HL-60 (cell line): ENCODE data around the gene SRGAP3.

Experiments
- DNase-seq, 2 experiments: peaks; one replicate each; pipeline ENCODE4 v3.0.0-alpha.2; 2010 to 2020; ENCODE audit warnings: low read depth in 1 of 2, low spot score in 1 of 2
- H3K27ac ChIP-seq: fragments of 250-450 bp; sonication (Bioruptor Pico); replicated peaks from 2 replicates; pipeline ENCODE4 v1.5.1; 2020; ENCODE audit warnings: mild to moderate bottlenecking, moderate library complexity
- H3K27me3 ChIP-seq: fragments of 250-450 bp; sonication (Bioruptor Pico); 2 replicates; pipeline ENCODE4 v1.5.1; 2021; ENCODE audit warnings: mild to moderate bottlenecking, moderate library complexity; ENCODE audit not compliant: insufficient read depth, poor library complexity, severe bottlenecking
- H3K4me3 ChIP-seq: replicated peaks from 2 replicates; pipeline ENCODE4 v1.5.1; 2011; ENCODE audit warnings: mild to moderate bottlenecking, control low read depth, low read length; ENCODE audit not compliant: insufficient read depth
- CTCF ChIP-seq: IDR thresholded peaks from one replicate; pipeline ENCODE4 v1.5.1; 2011; ENCODE audit warnings: low read length, control low read depth, inconsistent platforms; ENCODE audit not compliant: insufficient read depth
- GABPA ChIP-seq: IDR thresholded peaks from 2 replicates; pipeline ENCODE4 v1.6.1; 2012; ENCODE audit warnings: low read depth
- POLR2AphosphoS5 ChIP-seq: IDR thresholded peaks from 2 replicates; pipeline ENCODE4 v1.6.1; 2012; ENCODE audit warnings: low read depth
- REST ChIP-seq: IDR thresholded peaks from 2 replicates; pipeline ENCODE4 v1.6.1; 2012; ENCODE audit warnings: low read depth; ENCODE audit not compliant: insufficient replicate concordance
- SPI1 ChIP-seq: IDR thresholded peaks from 2 replicates; pipeline ENCODE4 v1.6.1; 2012; ENCODE audit warnings: low read depth, mild to moderate bottlenecking, borderline replicate concordance

The SRGAP3 gene

GRCh38 chr3:8984081-8984480 lies 265.4 kb downstream of the SRGAP3 start:
- Histone ChIP-seq H3K27ac (no peak overlapping the region), H3K4me3 (no peak overlapping the region), H3K27me3 (no peaks in the 10 kb centered on the region)
- no peak for DNase-seq
- TF ChIP-seq GABPA = no peak
- no peak for TF ChIP-seq POLR2AphosphoS5
- TF ChIP-seq CTCF = no peak
- TF ChIP-seq REST = no peak
- TF ChIP-seq SPI1 = no peak

GRCh38 chr3:8983591-8983990 lies 265.9 kb downstream of the SRGAP3 start:
- Histone ChIP-seq H3K4me3 (no peak overlapping the region), H3K27me3 (no peaks in the 10 kb centered on the region), H3K27ac (no peak overlapping the region)
- TF ChIP-seq GABPA (no peak), SPI1 (no peak), REST (no peak), CTCF (no peak), POLR2AphosphoS5 (no peak)
- no peak for DNase-seq

GRCh38 chr3:8983026-8983425 lies 266.4 kb downstream of the SRGAP3 start:
- Histone ChIP-seq H3K4me3 (no peak overlapping the region), H3K27me3 (no peaks in the 10 kb centered on the region), H3K27ac (no peak overlapping the region)
- no peak for DNase-seq
- TF ChIP-seq POLR2AphosphoS5 = no peak
- no peak for TF ChIP-seq SPI1
- no peak for TF ChIP-seq GABPA
- no peak for TF ChIP-seq CTCF
- TF ChIP-seq REST = no peak
